ENCODE measurements around the gene PLEKHA7.

- TF ChIP-seq POLR2A (IDR thresholded peaks at IDR 0.05) (no peak), CTCF (IDR thresholded peaks at IDR 0.05) (no peak), POLR2AphosphoS5 (IDR thresholded peaks at IDR 0.05) (no peak), EP300 (IDR thresholded peaks at IDR 0.05) (no peak)
Observed at GRCh38 chr11:16853266-16853665, 160.9 kb downstream of the PLEKHA7 start.

All from upper lobe of left lung (tissue), 4 donors.